ENCODE measurements around the gene CLDN3. TPM values are rescaled to one million over a fixed set of nuclear protein-coding genes. Genes with fewer than 3 reads are reported as not detected.

Gene CLDN3
- total and polyA plus RNA-seq, 9 of the 15 experiments (the other 6 are each of a cell fraction or from before 2014, with no cell fraction given) = 0.29 TPM; not detected in 8

- TF ChIP-seq MNT (conservative IDR thresholded peaks at IDR 0.05) (no peak), OTX1 (CRISPR knock-in tag; IDR thresholded peaks at IDR 0.05) (no peak), HNRNPL (IDR thresholded peaks at IDR 0.05; ENCODE audit: low read depth, low read length) (no peak), ZBTB33 (CRISPR knock-in tag; IDR thresholded peaks at IDR 0.05) (no peak), ZZZ3 (IDR thresholded peaks at IDR 0.05) (no peak), SAP30 (IDR thresholded peaks at IDR 0.05; ENCODE audit: borderline replicate concordance, insufficient read depth, low read depth, low read length, poor library complexity, severe bottlenecking) (no peak), SMAD1 (IDR thresholded peaks at IDR 0.05; ENCODE audit: low read depth, low read length, partially characterized antibody) (no peak), MTA3 (IDR thresholded peaks at IDR 0.05; ENCODE audit: borderline replicate concordance) (0 out of 2 replicates have a peak, but pooled peaks have one; percentile 49), GABPB1 (CRISPR knock-in tag; IDR thresholded peaks at IDR 0.05) (no peak), ETV5 (CRISPR knock-in tag; IDR thresholded peaks at IDR 0.05; ENCODE audit: low read depth) (peak; percentile 63; the same call in 1 of the 2 replicates), ATF4 (CRISPR knock-in tag; IDR thresholded peaks at IDR 0.05) (no peak), SLC30A9 (CRISPR knock-in tag; IDR thresholded peaks at IDR 0.05) (no peak), HDAC1 (IDR thresholded peaks at IDR 0.05) (no peak), HSF4 (CRISPR knock-in tag; IDR thresholded peaks at IDR 0.05; ENCODE audit: borderline replicate concordance) (no peak), EP300 (IDR thresholded peaks at IDR 0.05; ENCODE audit: low read length) (no peak), RNF2 (IDR thresholded peaks at IDR 0.05) (no peak), PCBP2 (IDR thresholded peaks at IDR 0.05; ENCODE audit: low read depth, low read length, poor library complexity, severe bottlenecking) (no peak), MYC (IDR thresholded peaks at IDR 0.05; ENCODE audit: low read depth, low read length) (0 out of 2 replicates have a peak, but pooled peaks have one; percentile 42), MYC (CRISPR knock-in tag; IDR thresholded peaks at IDR 0.05; ENCODE audit: borderline replicate concordance, low read depth) (no peak), SREBF1 (IDR thresholded peaks at IDR 0.05; ENCODE audit: borderline replicate concordance, low read depth, low read length) (no peak), TAL1 (IDR thresholded peaks at IDR 0.05) (no peak), CREM (IDR thresholded peaks at IDR 0.05; ENCODE audit: low read depth) (peak; percentile 59; the same call in 1 of the 2 replicates), IRF1 (CRISPR knock-in tag; IDR thresholded peaks at IDR 0.05; ENCODE audit: borderline replicate concordance) (no peak), ZNF695 (CRISPR knock-in tag; IDR thresholded peaks at IDR 0.05) (no peak), ETV6 (IDR thresholded peaks at IDR 0.05; ENCODE audit: borderline replicate concordance in 1 of 2, low read depth in 2 of 2, low read length in 1 of 2) (no peak), ETV6 (CRISPR knock-in tag; IDR thresholded peaks at IDR 0.05; ENCODE audit: borderline replicate concordance) (no peak)
These were observed 41.7 kb upstream of the CLDN3 start (continued) for GRCh38 chr7:73811760-73812168.
